ENCODE measurements around the gene CHKB.

The CHKB gene

DNA sequence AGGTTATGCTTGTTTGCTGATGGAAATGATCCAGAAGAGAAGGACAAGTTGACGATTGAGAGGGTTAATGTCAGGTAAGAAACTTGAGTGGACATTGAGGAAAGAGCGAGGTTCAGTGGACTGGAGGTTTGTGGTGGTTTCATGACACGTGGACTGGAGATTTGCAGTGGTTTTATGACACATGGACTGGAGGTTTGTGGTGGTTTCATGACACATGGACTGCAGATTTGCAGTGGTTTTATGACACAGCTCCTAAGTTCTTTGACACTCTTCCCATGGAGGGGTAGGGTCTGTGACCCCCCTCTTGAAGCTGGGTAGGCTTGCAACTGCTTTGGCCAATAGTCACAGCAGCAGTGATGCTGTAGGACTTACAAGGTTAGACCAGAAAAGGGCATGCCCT, 12.5 kb upstream of the CHKB start:
- DNase-seq, result no peak

DNA sequence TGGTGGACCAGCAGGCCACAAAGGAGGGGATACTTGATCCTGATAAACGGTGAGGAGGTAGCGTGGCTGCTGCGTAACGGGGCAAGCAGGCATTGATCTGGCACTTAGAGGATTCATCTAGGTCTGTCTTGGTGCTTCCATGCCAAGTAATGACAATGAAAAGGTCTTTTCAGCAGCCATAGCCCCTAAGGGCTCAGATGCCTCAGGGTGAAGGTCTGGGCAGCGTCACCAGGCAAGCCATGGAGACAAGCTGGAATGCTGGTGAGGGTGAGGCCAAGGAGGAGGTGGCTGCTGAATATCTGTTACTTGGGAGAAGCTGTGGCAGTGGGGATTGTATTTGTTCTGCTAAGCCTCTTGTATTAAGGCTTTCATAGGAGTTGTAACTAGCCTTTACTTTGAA, 4.8 kb upstream of the CHKB start:
- no peak for DNase-seq

- no peak for DNase-seq
Measured at GRCh38 chr22:50586416-50586815, 3.8 kb upstream of the CHKB start.

GRCh38 chr22:50585781-50586180, 3.1 kb upstream of the CHKB start:
- no peak for DNase-seq

DNA sequence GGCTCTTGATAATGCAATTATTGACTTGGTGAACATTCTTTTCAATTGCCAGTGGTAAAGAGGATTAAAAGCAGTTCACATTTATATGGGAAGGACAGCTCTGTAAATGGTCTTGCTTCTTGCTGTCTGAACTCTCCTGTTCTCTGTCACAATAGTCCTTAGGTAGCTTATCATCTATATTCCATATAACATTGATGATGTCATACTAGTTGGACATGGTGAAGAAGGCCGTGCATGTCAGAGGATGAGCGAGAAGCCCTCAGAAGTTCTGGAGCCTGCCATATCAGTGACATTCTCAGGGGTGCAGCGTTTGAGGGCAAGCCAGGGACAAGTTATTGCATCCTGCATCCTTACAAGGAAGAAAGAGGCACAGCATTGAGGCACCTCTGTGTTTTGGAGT, 2.6 kb upstream of the CHKB start:
- no peak for DNase-seq

GRCh38 chr22:50584106-50585096, 1.8 kb upstream of the CHKB start:
- DNase-seq, result no peak

- no peak for DNase-seq
Measured at GRCh38 chr22:50583294-50583861, 729 bp upstream of the CHKB start.

GRCh38 chr22:50581950-50582492, 628 bp downstream of the CHKB start:
- no peak for DNase-seq

DNA sequence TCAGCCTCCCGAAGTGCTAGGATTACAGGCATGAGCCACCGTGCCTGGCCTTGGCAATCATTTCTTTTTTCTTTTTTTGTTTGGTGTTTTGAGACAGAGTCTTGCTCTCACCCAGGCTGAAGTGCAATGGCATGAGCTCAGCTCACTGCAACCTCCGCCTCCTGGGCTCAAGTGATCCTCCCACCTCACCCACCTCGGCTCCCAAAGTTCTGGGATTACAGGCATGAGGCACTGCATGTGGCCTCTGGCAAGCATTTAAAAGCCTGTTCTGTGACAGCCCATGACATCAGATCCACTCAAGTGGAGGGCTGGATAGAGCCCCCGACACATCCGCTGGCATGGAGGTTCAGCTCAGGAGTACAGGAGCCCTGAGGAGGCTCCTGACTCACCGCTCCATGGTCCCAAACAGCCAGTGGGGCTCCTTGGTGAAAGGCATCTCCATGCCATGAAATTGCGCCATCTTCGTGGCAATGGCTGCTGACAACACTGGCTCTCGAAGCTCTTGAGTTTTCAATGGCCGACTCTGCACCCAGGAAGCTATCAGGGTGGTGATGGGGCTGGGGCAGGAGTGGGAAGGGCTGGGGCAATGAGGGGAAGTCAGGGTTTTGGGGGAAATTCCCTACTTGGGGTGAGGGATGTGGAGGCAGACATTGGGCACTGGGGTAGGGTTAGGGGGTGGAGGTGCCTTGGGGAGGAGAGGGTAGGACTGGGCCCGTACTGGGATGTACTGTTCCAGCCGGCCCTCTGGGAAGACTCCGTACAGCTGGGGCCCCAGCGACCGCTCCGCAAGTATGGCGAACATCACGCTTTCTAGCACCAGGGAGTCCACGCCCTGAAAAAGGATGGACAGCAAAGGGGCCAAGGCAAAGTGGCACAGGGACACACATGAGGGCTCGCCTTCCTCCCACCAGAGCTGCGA, 1.4 kb downstream of the CHKB start:
- DNase-seq, result no peak

GRCh38 chr22:50579752-50580151, 2.9 kb downstream of the CHKB start:
- DNase-seq, result no peak

- DNase-seq, result no peak
Measured at GRCh38 chr22:50578776-50579310, 3.8 kb downstream of the CHKB start.

DNA sequence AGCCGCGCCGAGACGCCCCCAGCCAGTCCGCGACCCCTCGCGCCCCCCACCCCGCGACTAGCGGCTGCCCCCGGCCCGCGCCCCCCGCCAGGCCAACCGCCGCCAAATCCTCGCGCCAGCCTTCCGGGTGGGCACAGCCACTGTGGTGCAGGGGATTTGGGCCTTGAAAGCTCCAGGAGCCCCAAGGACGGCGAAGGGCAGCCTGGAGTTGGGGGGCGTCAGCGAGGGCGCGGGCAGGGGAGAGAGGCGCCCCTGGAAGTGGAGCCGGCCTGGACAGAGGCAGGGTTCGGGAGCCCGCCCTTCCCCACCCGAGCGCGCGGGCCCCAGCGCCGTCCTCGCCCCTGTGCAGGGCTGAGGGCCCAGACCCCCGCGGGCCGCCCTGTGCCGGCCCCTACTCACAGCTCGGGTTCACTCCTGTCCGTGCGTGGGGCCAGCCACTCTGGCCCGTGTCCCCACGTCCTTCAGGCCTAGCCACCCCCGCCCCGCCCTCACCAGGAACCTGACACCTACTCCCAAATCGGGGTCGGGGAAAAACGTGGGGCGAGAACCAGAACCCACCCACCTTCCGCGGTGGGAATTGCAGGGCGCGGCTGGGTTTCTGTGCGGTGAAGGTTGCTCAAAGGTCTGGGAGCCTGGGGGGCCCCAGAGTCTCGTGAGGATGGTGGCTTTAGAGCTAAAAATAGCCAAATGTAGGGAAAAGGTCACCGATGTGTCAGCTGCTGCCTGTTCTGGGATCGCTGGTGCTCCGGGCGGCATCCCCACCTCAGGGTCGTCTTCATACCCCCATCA, 4.5 kb downstream of the CHKB start, which contains the start of gene CPT1B:
Gene CPT1B, minus strand, starts transcription at position 441 of the 789 bp plus-strand sequence. CDS start 512 bp downstream, outside the sequence.
- no peak for DNase-seq

DNA sequence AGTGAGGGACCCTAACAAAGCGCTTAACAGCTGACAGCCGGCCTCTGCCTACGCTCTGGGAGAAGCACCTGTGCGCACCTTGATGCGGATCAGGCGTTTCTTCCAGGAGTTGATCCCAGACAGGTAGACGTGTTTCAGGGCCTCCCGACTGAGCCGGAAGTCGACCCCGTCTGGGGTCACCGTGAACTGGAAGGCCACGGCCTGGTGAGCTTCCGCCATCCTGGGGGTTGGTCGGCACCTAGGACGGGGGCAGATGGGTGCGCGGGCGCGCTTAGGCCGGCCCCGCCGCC, 5.0 kb downstream of the CHKB start:
- DNase-seq, result no peak

DNA sequence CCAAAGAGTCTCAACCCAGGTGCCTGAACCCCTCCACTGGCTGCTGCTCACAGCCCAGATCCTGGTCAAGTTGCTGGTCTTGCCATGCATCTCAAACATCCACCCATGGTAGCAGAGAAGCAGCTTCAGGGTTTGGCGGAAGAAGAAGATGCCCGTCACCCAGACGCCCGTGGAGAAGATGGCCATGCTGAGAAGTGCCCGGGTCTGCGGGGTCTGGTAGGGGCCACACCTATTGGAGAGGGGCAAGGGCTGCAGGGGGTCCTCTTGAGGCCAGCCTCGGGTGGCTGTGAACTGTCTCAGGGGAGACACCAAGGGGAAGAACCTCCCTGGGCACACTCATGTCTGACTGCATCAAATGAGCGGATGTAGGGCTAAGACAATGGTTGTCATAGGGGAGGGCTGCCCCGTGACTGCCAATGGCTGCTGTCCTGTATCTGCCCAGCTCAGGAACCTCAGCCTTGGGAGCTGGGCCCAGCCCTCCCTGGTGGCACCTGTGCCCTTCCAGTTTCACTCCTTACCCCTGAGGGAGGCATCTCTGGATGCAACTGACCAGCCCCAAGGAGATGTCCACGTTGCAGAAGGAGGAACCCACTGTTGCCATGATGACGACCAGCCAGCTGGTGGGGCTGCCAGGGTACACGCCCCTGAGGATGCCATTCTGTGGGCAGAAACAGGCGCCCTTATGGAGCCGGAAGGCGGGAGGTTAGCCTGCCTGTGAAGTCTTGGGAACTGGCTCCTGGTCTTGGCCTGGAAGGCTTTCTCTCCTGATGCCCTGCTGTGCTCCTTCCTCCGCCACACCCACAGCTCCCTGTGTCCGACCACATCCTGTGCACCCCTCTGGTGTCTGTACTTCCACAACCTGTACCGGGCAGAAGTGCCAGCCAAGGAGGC, 5.6 kb downstream of the CHKB start:
- DNase-seq, result no peak

GRCh38 chr22:50576070-50576469, 6.6 kb downstream of the CHKB start:
- peak; percentile 39 for DNase-seq

GRCh38 chr22:50575426-50575941, 7.2 kb downstream of the CHKB start:
- DNase-seq, result no peak

GRCh38 chr22:50574383-50574755, 8.3 kb downstream of the CHKB start:
- DNase-seq, result no peak

DNA sequence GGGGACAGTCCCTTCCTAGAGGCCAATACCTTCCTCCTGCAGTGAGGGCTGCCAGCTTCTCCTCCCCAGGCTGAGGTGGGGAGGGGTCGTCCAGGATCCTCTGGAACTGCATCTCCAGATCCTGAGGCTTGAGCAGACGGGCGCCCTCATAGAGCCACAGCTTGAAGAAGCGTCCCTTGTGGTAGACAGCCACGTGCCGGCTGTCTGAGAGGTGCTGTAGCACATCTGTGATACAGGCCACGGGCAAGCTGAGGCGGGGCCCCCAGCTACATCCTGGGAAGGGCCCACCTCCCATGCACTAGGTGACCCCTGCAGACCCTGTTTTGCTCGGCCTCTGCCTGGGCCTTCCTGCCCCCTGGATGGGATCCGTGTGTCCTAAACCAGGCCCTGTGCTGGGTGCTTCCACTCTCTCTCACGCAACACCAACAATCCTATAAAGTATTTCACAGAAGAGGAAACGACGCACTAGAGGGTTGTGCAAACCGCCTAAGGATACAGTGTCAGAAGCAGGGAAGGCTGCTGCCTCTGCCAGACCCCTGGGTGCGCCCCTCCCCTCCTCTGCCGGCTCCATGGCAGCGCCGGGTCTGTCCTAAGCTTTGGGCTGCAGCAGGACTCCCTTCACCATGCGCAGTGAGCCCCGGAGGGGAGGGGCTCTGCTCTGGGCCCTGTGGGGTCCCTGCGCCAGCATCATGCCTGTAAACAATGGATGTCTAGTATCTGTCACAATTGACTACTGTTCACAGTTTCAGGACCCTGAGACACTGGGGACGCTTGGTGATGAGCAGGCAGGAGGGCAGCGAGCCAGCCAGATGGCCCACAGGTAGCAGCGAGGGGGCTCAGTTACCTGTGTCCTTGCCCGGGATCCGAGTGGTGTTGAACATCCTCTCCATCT, 8.9 kb downstream of the CHKB start:
- no peak for DNase-seq

DNA sequence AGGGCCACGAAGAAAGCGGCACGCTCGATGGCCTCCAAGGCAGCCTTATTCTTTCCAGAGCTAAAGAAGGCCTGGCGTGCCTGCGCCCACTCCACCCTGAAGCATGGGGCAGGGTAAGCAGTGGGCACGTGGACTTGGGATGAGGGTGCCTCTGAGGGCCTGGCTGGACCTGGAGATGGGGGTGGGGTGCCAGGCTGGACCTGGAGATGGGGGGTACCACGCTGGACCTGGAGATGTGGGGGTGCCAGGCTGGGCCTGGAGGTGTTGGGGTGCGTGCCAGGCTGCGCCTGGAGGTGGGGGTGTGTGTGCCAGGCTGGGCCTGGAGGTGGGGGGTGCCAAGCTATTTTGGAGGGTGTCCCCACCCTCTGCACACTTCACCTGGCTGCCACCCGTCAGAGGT, 9.7 kb downstream of the CHKB start:
- DNase-seq, result no peak

Data from SHP77 treated with DMSO at 0.1 percent for 48 hours (cell line).